Endothelial cell of umbilical vein (primary cell): ENCODE data around the gene PYM1. TPM values are rescaled to one million over a fixed set of nuclear protein-coding genes. Genes with fewer than 3 reads are reported as not detected.

Source experiments
- BruUV-seq: library from RNA; stranded (reverse); fragments of 400-500 nt; replicated peaks from 2 replicates; lab custom pipeline; 2021; lab: Mats Ljungman, UMichigan
- CTCF ChIA-PET: fragments of 300-600, 350-600 bp; sonication (Branson Sonifier 250); formaldehyde crosslinking; loops from one replicate; lab custom pipeline; 2021; ENCODE audit warnings: antibody characterized with exemption, inconsistent platforms; lab: Charles Lee
- POLR2A ChIA-PET: fragments of 300-600, 350-600 bp; sonication (Branson Sonifier 250); formaldehyde crosslinking; loops from one replicate; lab custom pipeline; 2021; ENCODE audit warnings: antibody characterized with exemption, inconsistent platforms; lab: Charles Lee
- DNase-seq: peaks from one replicate; pipeline ENCODE4 v3.0.0-alpha.2; 2011; ENCODE audit warnings: low read depth, low spot score
- FAIRE-seq: peaks from 2 replicates; lab custom pipeline; 2011; peaks lifted over from hg19 to GRCh38; lab: Jason Lieb, UNC
- H2AFZ ChIP-seq: 2 replicates; pipeline ENCODE4 v1.6.0; 2012; ENCODE audit warnings: low read depth, low read length, control low read depth, inconsistent platforms
- H3K27ac ChIP-seq: 2 replicates; pipeline ENCODE4 v1.5.1; 2011; ENCODE audit warnings: low read depth, mild to moderate bottlenecking, control low read depth, low read length, moderate library complexity; ENCODE audit not compliant: insufficient read depth
- H3K27me3 ChIP-seq, 2 experiments: 2 replicates each; pipeline versions ENCODE4 v1.6.0 to v1.6.1; 2011; ENCODE audit warnings: low read length in 2 of 2, mixed read lengths in 1 of 2; ENCODE audit not compliant: control insufficient read depth in 2 of 2, insufficient read depth in 2 of 2
- H3K36me3 ChIP-seq, 2 experiments: 2 replicates in 1 of 2; 3 replicates in 1 of 2; pipeline ENCODE4 v1.5.1; 2011; ENCODE audit warnings: low read length in 2 of 2, mild to moderate bottlenecking in 1 of 2, moderate library complexity in 1 of 2; ENCODE audit not compliant: control insufficient read depth in 2 of 2, insufficient read depth in 2 of 2; ENCODE audit errors: extremely low read depth in 1 of 2
- H3K4me1 ChIP-seq: 3 replicates; pipeline ENCODE4 v1.5.1; 2011; ENCODE audit warnings: mild to moderate bottlenecking, low read length; ENCODE audit not compliant: control insufficient read depth, insufficient read depth; ENCODE audit errors: extremely low read depth
- H3K4me2 ChIP-seq: 2 replicates; pipeline ENCODE4 v1.6.1; 2011; ENCODE audit warnings: low read length, control low read depth, mixed read lengths; ENCODE audit not compliant: insufficient read depth
- H3K4me3 ChIP-seq, 3 experiments: fragments of 200-600 bp in 1 of 3; sonication (generic), shearing (Covaris generic) in 1 of 3; replicated peaks in 1 of 3; 2 replicates each; pipeline ENCODE4 v1.5.1; 2011 to 2016; ENCODE audit warnings: control low read depth in 3 of 3, low read length in 3 of 3, mild to moderate bottlenecking in 2 of 3, inconsistent platforms in 1 of 3, low read depth in 1 of 3, moderate library complexity in 1 of 3; ENCODE audit not compliant: insufficient read depth in 1 of 3
- H3K79me2 ChIP-seq: 2 replicates; pipeline ENCODE4 v1.6.0; 2012; ENCODE audit warnings: low read length, inconsistent platforms; ENCODE audit not compliant: control insufficient read depth, insufficient read depth
- H3K9ac ChIP-seq: replicated peaks from 2 replicates; pipeline ENCODE3; 2011; ENCODE audit warnings: low read length, control low read depth; ENCODE audit not compliant: insufficient read depth; ENCODE audit errors: extremely low read depth
- H3K9me1 ChIP-seq: replicated peaks from 3 replicates; pipeline ENCODE4 v1.6.0; 2011; ENCODE audit warnings: mild to moderate bottlenecking, low read length; ENCODE audit not compliant: control insufficient read depth, insufficient read depth; ENCODE audit errors: extremely low read depth
- H3K9me3 ChIP-seq: replicated peaks from 2 replicates; pipeline ENCODE4 v1.5.1; 2012; ENCODE audit warnings: low read length, inconsistent platforms; ENCODE audit not compliant: control insufficient read depth, insufficient read depth
- H4K20me1 ChIP-seq: replicated peaks from 2 replicates; pipeline ENCODE3; 2011; ENCODE audit warnings: mild to moderate bottlenecking, low read length; ENCODE audit not compliant: control insufficient read depth, insufficient read depth; ENCODE audit errors: extremely low read depth
- EZH2 ChIP-seq: IDR thresholded peaks from 2 replicates; pipeline ENCODE4 v1.6.1; 2012; ENCODE audit warnings: borderline replicate concordance, low read depth, mild to moderate bottlenecking, moderate library complexity, low read length, inconsistent platforms; ENCODE audit not compliant: severe bottlenecking
- FOS ChIP-seq: IDR thresholded peaks from 2 replicates; pipeline ENCODE4 v1.6.1; 2011; ENCODE audit warnings: mild to moderate bottlenecking, low read length, moderate library complexity, borderline replicate concordance; ENCODE audit not compliant: insufficient read depth
- GATA2 ChIP-seq: IDR thresholded peaks from 2 replicates; pipeline ENCODE4 v1.7.0; 2011; ENCODE audit warnings: low read depth, mild to moderate bottlenecking, moderate library complexity, mixed read lengths, low read length; ENCODE audit not compliant: insufficient read length, insufficient read depth
- JUN ChIP-seq: IDR thresholded peaks from 2 replicates; pipeline ENCODE4 v1.6.1; 2011; ENCODE audit warnings: borderline replicate concordance, low read depth; ENCODE audit not compliant: insufficient read length, insufficient read depth
- MYC ChIP-seq: IDR thresholded peaks from one replicate; pipeline ENCODE4 v1.6.1; 2011; ENCODE audit warnings: mild to moderate bottlenecking, low read depth, low read length
- POLR2A ChIP-seq: IDR thresholded peaks from 2 replicates; pipeline ENCODE4 v1.6.1; 2012; ENCODE audit warnings: low read depth, mild to moderate bottlenecking, control low read depth, low read length
- POLR2AphosphoS5 ChIP-seq: IDR thresholded peaks from 2 replicates; pipeline ENCODE4 v1.6.1; 2012; ENCODE audit warnings: low read depth, mild to moderate bottlenecking, control low read depth, low read length, moderate library complexity; ENCODE audit not compliant: insufficient read depth
- dilution Hi-C: fragments of 300-500 bp; cut with MboI; formaldehyde crosslinking; loops from one replicate; pipeline ENCODE4 v1.15.0; 2019; ENCODE audit warnings: low sequenced_read_pairs; ENCODE audit not compliant: extremely low pct_ligation_motif_present
- intact Hi-C: fragments of 100-400 bp; cut with micrococcal nuclease; formaldehyde crosslinking; loops from one replicate; pipeline ENCODE4 v1.10.0; 2022
- polyA plus RNA-seq, 4 experiments: library from polyadenylated mRNA; depleted of rRNA in 3 of 4; stranded (reverse) in 3 of 4; unstranded in 1 of 4; fragments of >200 nt; gene quantifications; 2 replicates each; pipeline versions ENCODE4 v1.2.1 to v1.2.3, GENCODE V29; 2011 to 2012; ENCODE audit warnings: missing spikeins in 1 of 4
- total RNA-seq: library from RNA; stranded (reverse); gene quantifications from 2 replicates; pipeline ENCODE4 v1.2.3, GENCODE V29; 2021
- TF ChIP-seq, protein P1 (sequence below): IDR thresholded peaks from 2 replicates; pipeline ENCODE4 v1.6.1; 2011; ENCODE audit not compliant: insufficient read depth, insufficient read length
- TF ChIP-seq, protein P2 (sequence below), 2 donors: IDR thresholded peaks; 1 replicate in 1 of 2; 2 replicates in 1 of 2; pipeline ENCODE4 v1.5.1; 2011; ENCODE audit warnings: low read length in 2 of 2, mild to moderate bottlenecking in 2 of 2, moderate library complexity in 2 of 2, control low read depth in 1 of 2, inconsistent platforms in 1 of 2, low read depth in 1 of 2; ENCODE audit not compliant: insufficient read depth in 1 of 2; ENCODE audit errors: extremely low read depth in 1 of 2

PYM1 gene
- total and polyA plus RNA-seq, 2 donors (not counting 3 experiments of a cell fraction or from before 2014, with no cell fraction given), result 18.7 to 23.5 TPM

DNA sequence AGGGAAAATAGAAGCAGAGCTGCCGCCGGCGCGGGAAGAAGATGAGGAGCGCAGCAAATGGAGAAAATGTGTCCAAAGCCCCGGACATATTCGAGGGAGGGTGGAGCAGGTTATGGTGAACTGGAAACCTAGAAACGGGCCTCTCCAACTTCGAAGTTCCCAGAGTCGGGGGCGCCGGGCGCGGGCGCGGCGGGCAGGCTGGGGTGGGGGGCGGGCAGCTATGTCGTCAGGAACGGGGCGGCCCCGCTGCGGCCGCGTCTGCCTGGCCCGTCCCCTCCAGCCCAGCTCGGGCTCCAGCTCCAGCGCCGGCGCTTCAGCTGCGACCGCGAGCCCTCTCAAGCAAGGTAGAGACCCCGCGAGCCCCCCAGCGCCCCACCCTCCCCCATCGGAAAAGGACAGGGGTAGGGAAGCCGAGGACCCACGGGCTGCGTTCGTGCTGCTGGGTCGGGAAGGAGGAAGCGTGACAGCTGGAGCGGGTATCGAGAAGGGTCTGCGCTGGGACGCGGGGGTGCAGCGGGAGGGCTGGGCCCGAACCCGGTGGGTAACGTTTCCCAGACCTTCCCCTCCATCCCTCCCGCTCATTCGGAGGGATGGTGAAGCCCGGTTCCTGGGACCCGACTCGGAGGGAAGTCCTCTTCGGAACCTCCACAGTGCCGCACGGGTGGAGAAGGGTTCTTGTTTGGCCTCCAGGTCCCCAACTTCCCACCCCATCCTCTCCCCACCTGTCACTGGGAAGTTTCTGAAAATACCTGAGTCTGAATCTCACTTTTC lies 4.3 kb upstream of the PYM1 start:
- peaks cover 33% of the 10 kb centered on the region for H3K4me1 ChIP-seq
- TF ChIP-seq POLR2A (peak; percentile 64), GATA2 (no peak)
- intact Hi-C loops, result loop anchor here (1.0 to 5.0 kb wide), 4 partner anchors 8 to 110 kb away; partner anchors contain the start of gene RPS26
- H3K27ac ChIP-seq, result peak overlapping the region; percentile 42
- H2AFZ ChIP-seq, result peak overlapping the region; percentile 86
- no peaks in the 10 kb centered on the region for H3K9me1 ChIP-seq
- H3K27me3 ChIP-seq, result no peaks in the 10 kb centered on the region
- ChIA-PET POLR2A (interaction anchor here (1.1 kb wide), 1 partner anchor 115 kb away, joined by 3 read pairs; the partner anchor contains the start of genes ORMDL2 and SARNP), CTCF (interaction anchor here (0.6 to 2.9 kb wide), 14 partner anchors 8 to 202 kb away, joined by 3 to 37 read pairs (median 5); partner anchors contain the start of genes ORMDL2, RAB5B and SARNP)
- no peaks in the 10 kb centered on the region for H3K36me3 ChIP-seq
- FAIRE-seq (peak; percentile 69), DNase-seq (peak; percentile 50)
- H3K4me3 ChIP-seq, result peak overlapping the region; percentile 53 to 93 (median 70)
- BruUV-seq, result no TSS peak
- no peaks in the 10 kb centered on the region for H3K9me3 ChIP-seq
- H3K4me2 ChIP-seq, result peak overlapping the region; percentile 85
- no peaks in the 10 kb centered on the region for H4K20me1 ChIP-seq
- H3K79me2 ChIP-seq, result peaks cover 3% of the 10 kb centered on the region
- H3K9ac ChIP-seq, result peak overlapping the region; percentile 62
- dilution Hi-C loops, result no loop called here

DNA sequence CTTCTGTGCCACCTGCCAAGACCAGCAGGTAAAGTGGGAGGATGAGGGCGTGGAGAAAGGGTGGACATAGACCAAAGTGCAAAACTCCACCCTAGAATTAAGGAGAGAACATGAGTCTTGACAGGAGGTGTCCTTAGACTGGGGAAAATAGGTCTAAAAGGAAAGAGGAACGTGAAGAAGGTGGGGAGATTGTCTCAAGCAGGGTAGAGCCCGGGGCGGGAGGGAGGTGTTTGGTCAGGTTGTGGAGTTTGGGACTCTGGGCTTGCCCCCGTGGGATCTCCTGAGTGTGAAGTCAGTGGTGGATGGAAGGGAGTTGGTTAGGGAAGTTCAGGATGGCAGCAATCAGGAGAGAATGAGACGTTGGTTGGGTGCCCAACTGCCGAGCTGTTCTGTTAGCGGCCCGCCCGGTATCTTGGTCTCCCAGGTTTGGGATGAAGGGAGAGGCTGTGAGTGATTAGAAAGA lies 3.7 kb upstream of the PYM1 start:
- dilution Hi-C loops, result no loop called here
- H3K36me3 ChIP-seq, result no peaks in the 10 kb centered on the region
- no peaks in the 10 kb centered on the region for H3K27me3 ChIP-seq
- CTCF ChIA-PET, result interaction anchor here (0.5 to 2.9 kb wide), 13 partner anchors 8 to 202 kb away, joined by 3 to 37 read pairs (median 6); partner anchors contain the start of genes ORMDL2, RAB5B and SARNP
- POLR2A ChIA-PET, result interaction anchor here (1.1 kb wide), 1 partner anchor 114 kb away, joined by 3 read pairs; the partner anchor contains the start of genes ORMDL2 and SARNP
- peaks cover 5% of the 10 kb centered on the region for H3K79me2 ChIP-seq
- H3K9me1 ChIP-seq, result no peaks in the 10 kb centered on the region
- H3K4me2 ChIP-seq, result peak overlapping the region; percentile 85
- no peaks in the 10 kb centered on the region for H3K9me3 ChIP-seq
- H4K20me1 ChIP-seq, result no peaks in the 10 kb centered on the region
- DNase-seq (peak; percentile 9), FAIRE-seq (no peak)
- intact Hi-C loops, result loop anchor here (5.0 kb wide), 1 partner anchor 111 kb away; the partner anchor contains the start of gene RPS26
- H3K9ac ChIP-seq, result peak overlapping the region; percentile 62
- no peak for TF ChIP-seq POLR2A
- TF ChIP-seq FOS, result no peak
- TF ChIP-seq POLR2AphosphoS5, result no peak
- no peak for TF ChIP-seq EZH2
- TF ChIP-seq, protein P1, sequence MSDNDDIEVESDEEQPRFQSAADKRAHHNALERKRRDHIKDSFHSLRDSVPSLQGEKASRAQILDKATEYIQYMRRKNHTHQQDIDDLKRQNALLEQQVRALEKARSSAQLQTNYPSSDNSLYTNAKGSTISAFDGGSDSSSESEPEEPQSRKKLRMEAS, result no peak
- TF ChIP-seq, protein P2, sequence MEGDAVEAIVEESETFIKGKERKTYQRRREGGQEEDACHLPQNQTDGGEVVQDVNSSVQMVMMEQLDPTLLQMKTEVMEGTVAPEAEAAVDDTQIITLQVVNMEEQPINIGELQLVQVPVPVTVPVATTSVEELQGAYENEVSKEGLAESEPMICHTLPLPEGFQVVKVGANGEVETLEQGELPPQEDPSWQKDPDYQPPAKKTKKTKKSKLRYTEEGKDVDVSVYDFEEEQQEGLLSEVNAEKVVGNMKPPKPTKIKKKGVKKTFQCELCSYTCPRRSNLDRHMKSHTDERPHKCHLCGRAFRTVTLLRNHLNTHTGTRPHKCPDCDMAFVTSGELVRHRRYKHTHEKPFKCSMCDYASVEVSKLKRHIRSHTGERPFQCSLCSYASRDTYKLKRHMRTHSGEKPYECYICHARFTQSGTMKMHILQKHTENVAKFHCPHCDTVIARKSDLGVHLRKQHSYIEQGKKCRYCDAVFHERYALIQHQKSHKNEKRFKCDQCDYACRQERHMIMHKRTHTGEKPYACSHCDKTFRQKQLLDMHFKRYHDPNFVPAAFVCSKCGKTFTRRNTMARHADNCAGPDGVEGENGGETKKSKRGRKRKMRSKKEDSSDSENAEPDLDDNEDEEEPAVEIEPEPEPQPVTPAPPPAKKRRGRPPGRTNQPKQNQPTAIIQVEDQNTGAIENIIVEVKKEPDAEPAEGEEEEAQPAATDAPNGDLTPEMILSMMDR (IDR thresholded peaks at IDR 0.05; ENCODE audit: extremely low read depth in 1 of 2, insufficient read depth in 1 of 2, low read depth in 1 of 2, low read length in 2 of 2), result no peak
- TF ChIP-seq JUN, result no peak
- TF ChIP-seq MYC, result no peak
- no peak for TF ChIP-seq GATA2
- BruUV-seq, result no TSS peak
- peak overlapping the region; percentile 53 to 93 (median 59) for H3K4me3 ChIP-seq
- H2AFZ ChIP-seq, result peak overlapping the region; percentile 86
- peaks cover 34% of the 10 kb centered on the region for H3K4me1 ChIP-seq
- peak overlapping the region; percentile 42 for H3K27ac ChIP-seq
